GM21390 (cell line): ENCODE measurements around the gene CLDN4.
"Not testable (repeated sequence)": the region's sequence is repeated elsewhere in the genome, so short reads cannot be mapped to it uniquely, and the experiment has no call there.

ENCODE experiments used
- ATAC-seq: cut with Tn5 transposase; IDR thresholded peaks from one replicate; pipeline ENCODE4 v1.9.1; 2021; ENCODE audit not compliant: unreplicated experiment

Gene CLDN4

DNA sequence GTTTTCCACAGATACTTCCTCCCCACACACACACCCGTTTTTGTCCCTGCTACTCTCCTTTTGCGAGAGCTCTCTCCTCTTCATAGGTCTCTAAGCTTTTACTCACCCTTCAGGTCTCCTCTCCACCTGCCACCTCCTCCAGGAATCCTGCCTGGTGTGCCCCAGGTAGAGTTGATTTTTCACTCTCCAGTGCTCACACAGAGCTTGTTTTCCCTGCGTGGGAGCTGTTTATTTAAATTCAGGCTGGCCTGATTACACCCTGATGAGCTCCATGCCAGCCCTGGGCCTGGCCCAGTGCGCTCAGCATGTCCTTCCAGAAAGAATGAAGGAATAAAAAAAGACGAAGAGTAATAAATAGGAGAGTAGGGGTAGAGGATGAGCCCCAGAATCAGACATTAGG lies 7.5 kb upstream of the CLDN4 start:
- no peak for ATAC-seq

DNA sequence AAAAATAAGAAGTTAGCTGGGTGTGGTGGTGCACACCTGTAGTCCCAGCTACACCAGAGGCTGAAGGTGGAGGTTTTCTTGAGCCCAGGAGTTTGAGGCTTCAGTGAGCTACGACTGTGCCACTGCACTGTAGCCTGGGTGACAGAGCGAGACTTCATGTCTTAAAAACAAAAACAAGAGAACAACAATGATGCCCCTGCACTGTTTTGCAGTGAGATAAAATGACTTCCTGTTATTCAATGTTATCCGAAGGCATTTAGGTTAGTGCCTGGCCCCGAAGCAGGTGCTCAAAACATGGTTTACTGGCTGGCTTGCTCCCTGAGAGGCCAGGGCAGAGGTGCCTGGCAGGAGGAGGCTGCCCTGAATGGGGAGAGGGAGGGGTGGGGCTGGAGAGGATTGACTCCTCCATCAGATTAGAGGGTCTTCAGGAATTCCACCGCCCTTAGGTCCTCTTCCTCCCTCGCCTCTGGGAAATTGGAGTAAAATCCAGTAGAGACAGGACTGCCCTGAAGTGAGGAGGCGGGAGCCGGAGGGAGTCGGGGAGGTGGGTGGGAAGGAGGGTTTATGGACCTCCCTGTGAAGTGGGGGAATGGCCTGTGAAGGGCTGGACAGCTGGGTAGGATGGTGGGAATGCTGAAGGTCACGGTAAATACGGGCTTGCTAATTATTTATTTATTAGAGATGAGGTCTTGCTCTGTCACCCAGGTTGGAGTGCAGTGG lies 6.8 kb upstream of the CLDN4 start:
- no peak for ATAC-seq

GRCh38 chr7:73824986-73825385 lies 5.8 kb upstream of the CLDN4 start:
- ATAC-seq = no peak

DNA sequence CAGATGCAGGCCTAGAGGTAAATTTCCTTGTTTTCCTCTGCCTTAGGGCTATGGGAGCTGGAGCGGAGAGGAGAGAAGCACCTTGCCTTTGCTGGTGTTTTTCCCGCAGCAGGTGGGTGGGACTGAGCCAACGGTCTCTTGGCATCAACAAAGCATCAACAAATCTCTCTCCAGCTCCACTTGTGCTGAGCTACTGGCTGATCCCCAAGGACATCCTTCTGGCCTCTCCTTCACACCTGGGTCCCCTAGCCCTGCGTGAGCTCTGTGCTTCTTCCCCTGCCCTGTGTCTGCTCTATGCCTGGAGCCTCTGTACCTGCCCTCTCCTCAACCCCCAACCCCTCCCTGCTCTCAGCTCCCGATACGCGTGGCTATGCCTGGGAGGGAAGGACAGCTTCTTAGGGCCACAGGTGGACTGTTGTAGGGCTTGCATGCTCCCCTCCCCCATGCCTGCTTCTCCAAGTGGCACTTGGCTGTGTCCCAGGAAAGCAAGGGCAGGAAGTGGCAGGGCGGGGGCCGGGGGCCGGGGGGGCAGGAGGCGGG lies 3.2 kb upstream of the CLDN4 start:
- no peak for ATAC-seq

GRCh38 chr7:73828107-73828803 lies 2.5 kb upstream of the CLDN4 start:
- ATAC-seq = no peak

DNA sequence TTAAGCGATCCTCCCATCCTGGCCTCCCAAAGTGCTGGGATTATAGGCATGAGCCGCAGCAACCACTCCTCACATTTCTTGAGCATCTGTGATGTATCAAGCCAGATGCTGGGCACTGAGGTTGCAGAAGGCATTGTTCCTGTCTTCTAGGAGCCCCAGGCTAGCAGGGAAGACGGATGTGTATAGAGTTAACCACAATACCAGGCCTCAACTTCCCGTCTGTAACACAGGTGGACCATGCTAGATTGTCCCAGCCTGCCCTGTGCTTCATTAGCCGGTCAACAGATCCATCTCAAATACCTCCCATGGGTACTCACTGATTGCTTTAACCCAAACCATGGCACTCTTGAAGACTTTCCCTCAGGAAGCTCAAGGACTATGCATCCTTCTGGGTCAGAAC lies 1.8 kb upstream of the CLDN4 start:
- no peak for ATAC-seq

- no peak for ATAC-seq
These were observed 1.3 kb upstream of the CLDN4 start for GRCh38 chr7:73829505-73829904.

DNA sequence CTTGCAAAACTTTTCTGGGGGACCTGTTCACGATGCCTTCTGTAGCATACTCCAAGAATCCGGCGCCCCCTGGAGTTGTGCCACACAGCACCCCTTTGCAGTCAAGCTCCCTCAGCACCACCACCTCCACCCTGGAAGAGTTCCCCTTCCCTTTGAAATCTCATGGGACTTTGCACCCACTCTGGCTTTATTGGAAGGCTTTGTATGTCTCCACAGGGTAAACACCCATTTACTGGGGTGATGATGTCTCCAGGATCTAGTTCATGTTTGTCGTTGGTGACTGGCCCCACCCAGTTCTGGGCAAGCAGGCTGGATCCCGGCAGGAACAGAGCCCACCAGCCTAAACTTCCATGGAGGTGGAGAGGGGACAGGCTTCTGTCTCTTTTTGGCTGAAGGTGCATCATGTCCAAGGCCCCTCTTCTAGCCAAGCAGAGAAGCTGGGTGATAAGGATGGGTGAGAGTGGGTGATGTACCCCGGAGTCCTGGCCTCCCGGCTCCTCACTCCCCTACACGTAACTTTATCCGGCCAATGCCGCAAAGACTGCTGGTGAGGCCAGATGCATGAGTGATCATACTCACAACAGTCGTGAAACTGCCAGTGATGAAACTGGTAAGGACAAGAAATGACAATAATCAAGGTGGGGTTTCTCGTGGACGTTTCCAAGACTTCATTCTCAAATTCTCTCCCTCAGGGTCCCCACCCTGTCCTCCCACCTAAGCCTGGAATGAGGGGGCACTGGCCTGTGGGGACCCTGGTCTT lies 695 bp upstream of the CLDN4 start:
- ATAC-seq = no peak

DNA sequence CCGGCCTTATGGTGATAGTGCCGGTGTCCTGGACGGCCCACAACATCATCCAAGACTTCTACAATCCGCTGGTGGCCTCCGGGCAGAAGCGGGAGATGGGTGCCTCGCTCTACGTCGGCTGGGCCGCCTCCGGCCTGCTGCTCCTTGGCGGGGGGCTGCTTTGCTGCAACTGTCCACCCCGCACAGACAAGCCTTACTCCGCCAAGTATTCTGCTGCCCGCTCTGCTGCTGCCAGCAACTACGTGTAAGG lies 713 bp downstream of the CLDN4 start:
- no peak for ATAC-seq

GRCh38 chr7:73831834-73832651 lies 1.2 kb downstream of the CLDN4 start:
- ATAC-seq = no peak

- ATAC-seq = no peak
These were observed 2.0 kb downstream of the CLDN4 start for GRCh38 chr7:73832806-73833205.

DNA sequence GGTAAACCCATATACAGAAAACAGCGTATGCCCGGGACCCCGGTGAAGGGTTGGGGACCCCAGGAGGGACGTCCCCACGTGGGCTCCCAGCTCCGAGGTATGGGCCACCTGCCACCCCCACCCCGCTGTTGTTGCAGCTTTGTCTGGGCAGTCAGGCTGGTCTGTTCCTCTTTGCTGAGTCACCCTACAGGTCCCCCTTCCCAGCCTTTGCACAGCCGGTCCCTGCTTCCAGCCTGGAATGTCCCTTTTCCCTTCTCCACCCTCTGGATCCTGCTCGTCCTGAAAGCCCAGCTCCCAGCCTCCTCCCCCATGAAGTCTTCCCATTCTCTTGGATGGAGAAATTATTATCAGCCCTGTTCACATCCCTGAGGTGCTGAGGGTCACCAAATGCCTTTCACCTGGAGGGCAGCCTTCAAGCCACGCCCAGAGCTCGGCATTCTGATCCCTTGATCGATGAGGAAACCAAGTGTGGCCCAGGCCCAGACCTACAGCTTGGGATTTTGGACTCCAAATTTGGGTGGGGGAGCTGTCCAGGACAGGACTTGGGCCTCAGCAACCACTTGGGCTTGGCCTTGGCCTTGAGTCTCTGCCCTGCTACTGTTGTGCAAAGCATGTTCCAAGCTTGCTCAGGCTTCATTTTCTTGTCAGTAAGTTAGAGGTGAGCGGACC lies 2.6 kb downstream of the CLDN4 start:
- ATAC-seq = no peak

DNA sequence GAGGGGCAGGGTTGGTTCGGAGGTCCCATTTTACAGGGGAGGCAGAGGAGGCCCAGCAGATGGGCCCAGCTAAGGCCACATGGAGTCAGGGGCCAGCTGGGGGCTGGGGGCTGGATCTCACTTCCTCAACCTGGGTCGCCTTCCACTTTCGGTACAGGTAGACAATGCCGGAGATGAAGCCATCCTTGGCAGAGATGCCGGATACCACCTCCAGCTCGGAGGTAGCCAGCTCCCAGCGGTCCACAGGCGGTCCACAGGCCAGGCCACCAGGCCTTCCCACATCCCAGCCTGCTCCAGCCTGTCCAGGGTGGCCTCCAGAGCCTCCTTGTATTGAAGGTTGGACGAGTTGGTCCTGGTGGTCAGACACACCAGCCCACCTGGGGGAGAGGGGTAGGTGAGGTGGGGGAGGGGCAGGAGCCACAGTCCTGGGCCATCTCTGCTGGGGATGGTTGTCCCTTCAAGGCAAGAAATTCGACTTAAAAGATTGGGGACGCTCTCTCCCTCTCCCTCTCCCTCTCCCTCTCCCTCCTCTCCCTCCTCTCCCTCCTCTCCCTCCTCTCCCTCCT lies 3.9 kb downstream of the CLDN4 start:
- no peak for ATAC-seq

GRCh38 chr7:73837167-73837566 lies 6.4 kb downstream of the CLDN4 start:
- not testable (repeated sequence) for ATAC-seq

DNA sequence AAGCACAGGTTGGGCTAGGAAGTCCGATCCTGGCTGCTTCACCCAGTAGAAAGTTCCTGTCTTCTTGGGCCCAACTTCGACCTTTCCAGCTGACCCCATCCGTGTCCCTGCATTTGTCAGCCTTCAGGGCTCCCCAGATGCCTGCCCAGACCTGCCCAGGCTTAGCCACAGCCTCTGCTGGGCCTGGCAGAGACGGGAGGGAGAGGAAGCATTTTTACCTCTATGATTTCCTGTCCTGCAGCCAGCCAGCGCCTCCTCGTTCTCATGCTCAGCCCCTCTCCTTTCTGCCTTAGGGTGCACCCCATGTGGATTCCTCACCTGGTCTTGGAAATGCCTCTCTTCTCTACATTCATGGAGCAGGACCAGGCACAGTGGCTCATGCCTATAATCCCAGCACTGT lies 7.8 kb downstream of the CLDN4 start:
- ATAC-seq = no peak

DNA sequence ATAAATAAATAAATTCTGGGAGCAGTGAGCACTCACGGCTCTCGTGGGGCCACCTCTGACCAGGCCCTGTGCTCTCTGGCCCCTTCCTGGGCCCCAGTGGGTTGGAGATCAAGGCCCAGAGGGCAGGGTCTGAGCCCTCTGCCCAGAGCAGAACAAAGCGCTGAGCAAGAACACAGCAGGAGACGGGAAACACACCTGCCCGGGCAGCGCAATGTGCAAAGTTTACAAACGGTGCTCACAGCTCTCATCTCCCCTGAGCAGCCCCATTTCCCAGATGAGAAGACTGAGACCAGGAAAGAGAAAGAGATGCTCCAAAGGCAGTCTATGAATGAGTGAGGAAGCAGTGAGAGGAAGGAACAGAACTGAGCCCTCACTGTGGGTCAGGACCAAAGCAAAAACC lies 8.5 kb downstream of the CLDN4 start:
- ATAC-seq = no peak

GRCh38 chr7:73839743-73840714 lies 9.2 kb downstream of the CLDN4 start:
- ATAC-seq = no peak

GRCh38 chr7:73840715-73841379 lies 10.1 kb downstream of the CLDN4 start:
- no peak for ATAC-seq

DNA sequence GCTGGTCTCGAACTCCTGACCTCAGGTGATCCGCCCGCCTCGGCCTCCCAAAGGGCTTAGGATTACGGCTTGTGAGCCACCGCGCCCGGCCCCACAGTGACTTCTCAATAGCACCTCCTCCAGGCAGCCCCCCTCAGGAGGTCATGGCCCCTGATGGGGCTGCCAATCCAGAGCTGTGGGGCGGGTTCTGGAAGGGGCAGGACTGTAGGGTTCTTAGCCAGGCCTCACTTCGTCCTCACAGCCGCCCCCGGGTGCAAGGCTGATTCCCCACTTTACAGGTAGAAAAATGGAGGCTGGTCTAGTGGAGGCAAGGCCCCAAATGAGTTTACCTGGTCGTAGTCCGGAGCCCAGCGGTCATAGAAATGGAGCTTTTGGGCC lies 10.9 kb downstream of the CLDN4 start:
- no peak for ATAC-seq
